SU-DHL-6 (cell line): ENCODE results near the gene ST6GALNAC3.

Source experiments
- CTCF ChIP-seq: fragments of 200-600 bp; sonication (generic); IDR thresholded peaks from one replicate; pipeline ENCODE4 v1.5.1; 2017; ENCODE audit warnings: antibody characterized with exemption, mild to moderate bottlenecking, low read length, moderate library complexity; ENCODE audit not compliant: insufficient read depth, poor library complexity, severe bottlenecking
- EZH2phosphoT487 ChIP-seq: fragments of 200-600 bp; sonication (generic), shearing (Covaris generic); conservative IDR thresholded peaks from 2 replicates; pipeline ENCODE4 v1.6.1; 2018; ENCODE audit warnings: mild to moderate bottlenecking, antibody characterized with exemption, low read length, moderate library complexity, mixed read lengths

GRCh38 chr1:76471536-76471935 lies 397.0 kb downstream of the ST6GALNAC3 start:
- no peak for TF ChIP-seq EZH2phosphoT487
- no peak for TF ChIP-seq CTCF
